ENCODE data around the gene SYT14. TPM values are rescaled to one million over a fixed set of nuclear protein-coding genes. Genes with fewer than 3 reads are reported as not detected.

SYT14 gene
- total RNA-seq, result under 0.01 TPM in 1 of 2 replicates, not detected in the other

GRCh38 chr1:209937996-209938959 is at the start of gene SYT14:
TSS of gene SYT14 (plus strand) at chr1:209938217. CDS start at chr1:209938265, 48 bp downstream.

Other genes starting within 250 kb of the SYT14 start
- gene HSD11B1, start 233.4 kb upstream of the SYT14 start, total RNA-seq, result 1.2 and 16.5 TPM in 2 replicates
- not detected in 2 replicates for gene TRAF3IP3, start 182.2 kb upstream of the SYT14 start, total RNA-seq
- gene C1orf74, start 153.7 kb upstream of the SYT14 start, total RNA-seq, result 2.6 and 3.1 TPM in 2 replicates
- gene IRF6, start 132.1 kb upstream of the SYT14 start, total RNA-seq, result not detected in 2 replicates
- gene UTP25, start 110.2 kb upstream of the SYT14 start, total RNA-seq, result 12.1 and 14.9 TPM in 2 replicates

All from subcutaneous preadipocyte (primary cell).